Measurements from ENCODE around the gene SLC22A15.
"Not testable (repeated sequence)": the region's sequence is repeated elsewhere in the genome, so short reads cannot be mapped to it uniquely, and the experiment has no call there.

SLC22A15 gene

GRCh38 chr1:115955228-115955627 is 21.1 kb upstream of the SLC22A15 start:
- H3K9ac ChIP-seq (ENCODE audit: low read length), result no peak overlapping the region
- no peak overlapping the region for H3K27ac ChIP-seq (ENCODE audit: low read depth, low read length)
- H3K4me3 ChIP-seq (ENCODE audit: low read depth, low read length), result no peak overlapping the region
- H3K9me3 ChIP-seq (ENCODE audit: control insufficient read depth, insufficient read depth, low read depth, low read length), result no peaks in the 10 kb centered on the region
- H3K27me3 ChIP-seq (ENCODE audit: control insufficient read depth, insufficient read depth, low read length), result no peaks in the 10 kb centered on the region
- no peaks in the 10 kb centered on the region for H3K36me3 ChIP-seq (ENCODE audit: control insufficient read depth, insufficient read depth, low read length)
- H3K4me1 ChIP-seq (ENCODE audit: control insufficient read depth, insufficient read depth, low read length), result peaks cover 17% of the 10 kb centered on the region

GRCh38 chr1:115958866-115959265 is 17.4 kb upstream of the SLC22A15 start:
- Histone ChIP-seq H3K4me1 (ENCODE audit: control insufficient read depth, insufficient read depth, low read length) (peaks cover 25% of the 10 kb centered on the region; the same call in 1 of the 2 replicates), H3K4me3 (ENCODE audit: low read depth, low read length) (no peak overlapping the region), H3K9ac (ENCODE audit: low read length) (no peak overlapping the region), H3K36me3 (ENCODE audit: control insufficient read depth, insufficient read depth, low read length) (no peaks in the 10 kb centered on the region), H3K27ac (ENCODE audit: low read depth, low read length) (no peak overlapping the region), H3K27me3 (ENCODE audit: control insufficient read depth, insufficient read depth, low read length) (no peaks in the 10 kb centered on the region), H3K9me3 (ENCODE audit: control insufficient read depth, insufficient read depth, low read depth, low read length) (no peaks in the 10 kb centered on the region)

GRCh38 chr1:115969509-115969908 is 6.8 kb upstream of the SLC22A15 start:
- Histone ChIP-seq H3K9me3 (ENCODE audit: control insufficient read depth, insufficient read depth, low read depth, low read length) (no peaks in the 10 kb centered on the region), H3K9ac (ENCODE audit: low read length) (no peak overlapping the region), H3K36me3 (ENCODE audit: control insufficient read depth, insufficient read depth, low read length) (no peaks in the 10 kb centered on the region), H3K27ac (ENCODE audit: low read depth, low read length) (no peak overlapping the region), H3K4me3 (ENCODE audit: low read depth, low read length) (no peak overlapping the region), H3K4me1 (ENCODE audit: control insufficient read depth, insufficient read depth, low read length) (peaks cover 9% of the 10 kb centered on the region), H3K27me3 (ENCODE audit: control insufficient read depth, insufficient read depth, low read length) (no peaks in the 10 kb centered on the region)

GRCh38 chr1:115971778-115972177 is 4.5 kb upstream of the SLC22A15 start:
- H3K27ac ChIP-seq (ENCODE audit: low read depth, low read length); H3K4me3 ChIP-seq (ENCODE audit: low read depth, low read length); H3K36me3 ChIP-seq (ENCODE audit: control insufficient read depth, insufficient read depth, low read length); H3K4me1 ChIP-seq (ENCODE audit: control insufficient read depth, insufficient read depth, low read length); H3K9ac ChIP-seq (ENCODE audit: low read length); H3K9me3 ChIP-seq (ENCODE audit: control insufficient read depth, insufficient read depth, low read depth, low read length); H3K27me3 ChIP-seq (ENCODE audit: control insufficient read depth, insufficient read depth, low read length): not testable (repeated sequence)

- Histone ChIP-seq H3K4me1 (ENCODE audit: control insufficient read depth, insufficient read depth, low read length) (peaks cover 21% of the 10 kb centered on the region), H3K9me3 (ENCODE audit: control insufficient read depth, insufficient read depth, low read depth, low read length) (no peaks in the 10 kb centered on the region), H3K27ac (ENCODE audit: low read depth, low read length) (no peak overlapping the region), H3K36me3 (ENCODE audit: control insufficient read depth, insufficient read depth, low read length) (no peaks in the 10 kb centered on the region), H3K27me3 (ENCODE audit: control insufficient read depth, insufficient read depth, low read length) (no peaks in the 10 kb centered on the region), H3K9ac (ENCODE audit: low read length) (no peak overlapping the region), H3K4me3 (ENCODE audit: low read depth, low read length) (no peak overlapping the region)
Measured at GRCh38 chr1:115973154-115973553, 3.2 kb upstream of the SLC22A15 start.

GRCh38 chr1:115975569-115976061 is 698 bp upstream of the SLC22A15 start:
- Histone ChIP-seq H3K27ac (ENCODE audit: low read depth, low read length) (no peak overlapping the region; the same call in 1 of the 2 replicates), H3K4me1 (ENCODE audit: control insufficient read depth, insufficient read depth, low read length) (peaks cover 23% of the 10 kb centered on the region), H3K36me3 (ENCODE audit: control insufficient read depth, insufficient read depth, low read length) (no peaks in the 10 kb centered on the region), H3K9ac (ENCODE audit: low read length) (peak overlapping the region; percentile 73), H3K4me3 (ENCODE audit: low read depth, low read length) (peak overlapping the region; percentile 70), H3K27me3 (ENCODE audit: control insufficient read depth, insufficient read depth, low read length) (no peaks in the 10 kb centered on the region), H3K9me3 (ENCODE audit: control insufficient read depth, insufficient read depth, low read depth, low read length) (no peaks in the 10 kb centered on the region)

GRCh38 chr1:115976921-115977498 is 697 bp downstream of the SLC22A15 start:
- Histone ChIP-seq H3K36me3 (ENCODE audit: control insufficient read depth, insufficient read depth, low read length) (no peaks in the 10 kb centered on the region), H3K27me3 (ENCODE audit: control insufficient read depth, insufficient read depth, low read length) (no peaks in the 10 kb centered on the region), H3K9ac (ENCODE audit: low read length) (peak overlapping the region; percentile 75), H3K4me1 (ENCODE audit: control insufficient read depth, insufficient read depth, low read length) (peaks cover 30% of the 10 kb centered on the region), H3K27ac (ENCODE audit: low read depth, low read length) (no peak overlapping the region; the same call in 1 of the 2 replicates), H3K9me3 (ENCODE audit: control insufficient read depth, insufficient read depth, low read depth, low read length) (no peaks in the 10 kb centered on the region), H3K4me3 (ENCODE audit: low read depth, low read length) (peak overlapping the region; percentile 70)

GRCh38 chr1:115977499-115978258 is 1.4 kb downstream of the SLC22A15 start:
- no peaks in the 10 kb centered on the region for H3K27me3 ChIP-seq (ENCODE audit: control insufficient read depth, insufficient read depth, low read length)
- H3K27ac ChIP-seq (ENCODE audit: low read depth, low read length), result no peak overlapping the region
- H3K4me1 ChIP-seq (ENCODE audit: control insufficient read depth, insufficient read depth, low read length), result peaks cover 30% of the 10 kb centered on the region
- H3K4me3 ChIP-seq (ENCODE audit: low read depth, low read length), result peak overlapping the region; percentile 70
- no peaks in the 10 kb centered on the region for H3K36me3 ChIP-seq (ENCODE audit: control insufficient read depth, insufficient read depth, low read length)
- peak overlapping the region; percentile 75 for H3K9ac ChIP-seq (ENCODE audit: low read length)
- H3K9me3 ChIP-seq (ENCODE audit: control insufficient read depth, insufficient read depth, low read depth, low read length), result no peaks in the 10 kb centered on the region

GRCh38 chr1:115978292-115978941 is 2.1 kb downstream of the SLC22A15 start:
- no peaks in the 10 kb centered on the region for H3K27me3 ChIP-seq (ENCODE audit: control insufficient read depth, insufficient read depth, low read length)
- H3K4me1 ChIP-seq (ENCODE audit: control insufficient read depth, insufficient read depth, low read length), result peaks cover 30% of the 10 kb centered on the region
- no peak overlapping the region for H3K9ac ChIP-seq (ENCODE audit: low read length)
- H3K36me3 ChIP-seq (ENCODE audit: control insufficient read depth, insufficient read depth, low read length), result no peaks in the 10 kb centered on the region
- 0 out of 2 replicates have a peak overlapping the region, but pooled peaks have one; percentile 9 for H3K4me3 ChIP-seq (ENCODE audit: low read depth, low read length)
- no peaks in the 10 kb centered on the region for H3K9me3 ChIP-seq (ENCODE audit: control insufficient read depth, insufficient read depth, low read depth, low read length)
- no peak overlapping the region for H3K27ac ChIP-seq (ENCODE audit: low read depth, low read length)

GRCh38 chr1:115980156-115980555 is 3.8 kb downstream of the SLC22A15 start:
- Histone ChIP-seq H3K9me3 (ENCODE audit: control insufficient read depth, insufficient read depth, low read depth, low read length) (no peaks in the 10 kb centered on the region), H3K27me3 (ENCODE audit: control insufficient read depth, insufficient read depth, low read length) (no peaks in the 10 kb centered on the region), H3K27ac (ENCODE audit: low read depth, low read length) (no peak overlapping the region), H3K4me1 (ENCODE audit: control insufficient read depth, insufficient read depth, low read length) (peaks cover 30% of the 10 kb centered on the region), H3K9ac (ENCODE audit: low read length) (no peak overlapping the region), H3K36me3 (ENCODE audit: control insufficient read depth, insufficient read depth, low read length) (no peaks in the 10 kb centered on the region), H3K4me3 (ENCODE audit: low read depth, low read length) (no peak overlapping the region)
